ENCODE data around the gene HES2.
"Not testable (repeated sequence)": the region's sequence is repeated elsewhere in the genome, so short reads cannot be mapped to it uniquely, and the experiment has no call there.

The HES2 gene

GRCh38 chr1:6453895-6454855 lies 34.5 kb upstream of the HES2 start:
- not testable (repeated sequence) for DNase-seq

GRCh38 chr1:6450943-6451373 lies 31.2 kb upstream of the HES2 start:
- no peak for DNase-seq

GRCh38 chr1:6450486-6450885 lies 30.8 kb upstream of the HES2 start:
- DNase-seq: not testable (repeated sequence)

- DNase-seq: no peak
Measured at GRCh38 chr1:6450005-6450450, 30.3 kb upstream of the HES2 start.

- no peak for DNase-seq
Measured at GRCh38 chr1:6448749-6449631, 29.3 kb upstream of the HES2 start.

- no peak for DNase-seq
Measured at GRCh38 chr1:6447818-6448748, 28.4 kb upstream of the HES2 start.

GRCh38 chr1:6447016-6447817 lies 27.5 kb upstream of the HES2 start:
- no peak for DNase-seq

GRCh38 chr1:6446665-6447015 lies 26.9 kb upstream of the HES2 start:
- DNase-seq: no peak

GRCh38 chr1:6445929-6446328 lies 26.2 kb upstream of the HES2 start:
- DNase-seq: not testable (repeated sequence)

GRCh38 chr1:6445062-6445763 lies 25.5 kb upstream of the HES2 start:
- DNase-seq: no peak

GRCh38 chr1:6444377-6444776 lies 24.7 kb upstream of the HES2 start:
- no peak for DNase-seq

- no peak for DNase-seq
Measured at GRCh38 chr1:6443339-6444115, 23.8 kb upstream of the HES2 start.

- no peak for DNase-seq
Measured at GRCh38 chr1:6441586-6441985, 21.9 kb upstream of the HES2 start.

GRCh38 chr1:6440198-6441126 lies 20.7 kb upstream of the HES2 start:
- no peak for DNase-seq

- no peak for DNase-seq
Measured at GRCh38 chr1:6438047-6438525, 18.4 kb upstream of the HES2 start.

GRCh38 chr1:6437012-6437700 lies 17.4 kb upstream of the HES2 start:
- not testable (repeated sequence) for DNase-seq

GRCh38 chr1:6436277-6436676 lies 16.6 kb upstream of the HES2 start:
- not testable (repeated sequence) for DNase-seq

GRCh38 chr1:6435547-6435946 lies 15.8 kb upstream of the HES2 start:
- no peak for DNase-seq

Data from NCI-H524 treated with DMSO at 0.1 percent for 48 hours (cell line).